ENCODE results near the gene ANKRD9. TPM values are rescaled to one million over a fixed set of nuclear protein-coding genes. Genes with fewer than 3 reads are reported as not detected.
A peak's percentile ranks its signal among the peaks of the same experiment; 100 is the strongest.
"Not testable (repeated sequence)": the region's sequence is repeated elsewhere in the genome, so short reads cannot be mapped to it uniquely, and the experiment has no call there.

The ANKRD9 gene
- total and polyA plus RNA-seq, 10 of the 15 experiments (the other 5 are each of a cell fraction or from before 2014, with no cell fraction given): 0.03 to 3.6 (median 0.49) TPM

DNA sequence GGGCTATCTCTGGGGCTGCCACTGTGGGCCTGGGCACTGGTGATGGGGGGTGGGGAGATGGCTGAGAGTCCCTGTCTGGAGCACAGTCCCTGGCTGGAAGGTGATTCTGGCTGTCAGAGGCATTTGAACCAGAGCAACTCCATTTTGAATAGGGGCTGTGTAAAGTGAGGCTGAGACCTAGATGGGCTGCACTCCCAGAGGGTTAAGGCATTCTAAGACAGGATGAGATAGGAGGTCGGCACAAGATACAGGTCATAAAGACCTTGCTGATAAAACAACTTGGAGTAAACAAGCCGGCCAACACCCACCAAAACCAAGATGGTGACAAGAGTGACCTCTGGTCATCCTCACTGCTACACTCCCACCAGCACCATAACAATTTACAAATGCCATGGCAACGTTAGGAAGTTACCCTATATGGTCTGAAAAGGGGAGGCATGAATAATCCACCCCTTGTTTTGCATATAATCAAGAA lies 41.4 kb upstream of the ANKRD9 start:
- H3K27ac ChIP-seq (ENCODE audit: control insufficient read depth, insufficient read depth); H2AFZ ChIP-seq (ENCODE audit: control insufficient read depth, low read depth, low read length); ATAC-seq; in situ Hi-C loops (cut with MboI); FAIRE-seq; H3K9ac ChIP-seq (ENCODE audit: control insufficient read depth, insufficient read depth, low read length); H4K20me1 ChIP-seq (ENCODE audit: control insufficient read depth, insufficient read depth); intact Hi-C loops (cut with micrococcal nuclease; ENCODE audit: unreplicated experiment); H3K4me2 ChIP-seq (ENCODE audit: control insufficient read depth, insufficient read depth); BruUV-seq (replicated peaks); SMC1A ChIA-PET (ENCODE audit: uncharacterized antibody, unreplicated experiment); H3K27me3 ChIP-seq (replicated peaks in 1 of 2; ENCODE audit: control insufficient read depth in 2 of 2, insufficient read depth in 2 of 2, low read length in 1 of 2); H3K9me3 ChIP-seq (replicated peaks; ENCODE audit: control insufficient read depth, insufficient read depth, low read length); DNase-seq (ENCODE audit: low read depth, low spot score); H3K4me3 ChIP-seq; RAD21 ChIA-PET (ENCODE audit: unreplicated experiment); H3K4me1 ChIP-seq (ENCODE audit: control insufficient read depth, insufficient read depth, low read length); H3K79me2 ChIP-seq (ENCODE audit: control insufficient read depth, insufficient read depth, low read length); POLR2A ChIA-PET; H3K36me3 ChIP-seq (ENCODE audit: control insufficient read depth in 2 of 2, insufficient read depth in 2 of 2, low read length in 1 of 2): not testable (repeated sequence)
- peak in 1 of 2 experiments; percentile 58; a peak in 1 of 4 replicates for TF ChIP-seq SRF (IDR thresholded peaks at IDR 0.05; ENCODE audit: low read depth in 2 of 2, low read length in 2 of 2)
- CTCF ChIA-PET: interaction anchor here (0.6 kb wide), 1 partner anchor 634 kb away, joined by 3 read pairs; no protein-coding TSS in a partner anchor
- WGBS (ENCODE audit: insufficient coverage, insufficient replicate concordance, low lambda C conversion rate, missing lambda C conversion rate): 41% methylated on average over 3 of the region's 3 CpGs

DNA sequence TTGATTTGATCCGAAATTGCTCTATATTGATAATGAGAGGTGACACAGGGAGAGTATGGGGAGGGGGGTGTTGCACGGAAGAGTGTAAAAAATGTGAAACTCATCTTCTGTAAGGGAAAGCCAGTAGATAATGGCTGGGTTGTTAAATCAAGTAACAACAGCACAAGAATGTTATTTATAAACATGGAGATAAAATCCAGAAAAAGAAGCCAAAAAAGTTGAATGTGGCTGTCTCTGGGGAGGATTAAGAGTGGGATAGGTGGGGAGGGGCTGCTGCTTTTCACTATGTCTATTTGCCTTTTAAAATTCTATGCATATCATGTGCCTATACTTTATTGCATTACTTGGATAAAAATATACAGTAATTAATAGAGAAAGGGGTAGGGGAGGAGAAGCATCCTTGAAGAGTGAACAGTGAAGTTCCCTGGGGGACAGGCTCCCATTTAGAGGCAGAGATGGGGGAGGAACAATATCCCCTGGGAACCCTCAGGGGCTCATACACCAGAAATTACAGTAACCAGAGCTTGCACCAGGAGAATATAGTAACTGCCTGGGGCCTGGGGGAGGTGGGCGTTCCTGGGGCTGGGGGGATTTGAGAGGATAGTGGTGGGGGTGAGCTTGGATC lies 39.2 kb upstream of the ANKRD9 start:
- ATAC-seq (no peak), DNase-seq (ENCODE audit: low read depth, low spot score) (no peak), FAIRE-seq (no peak)
- H3K4me2 ChIP-seq (ENCODE audit: control insufficient read depth, insufficient read depth): no peak overlapping the region
- no peaks in the 10 kb centered on the region for H3K36me3 ChIP-seq (ENCODE audit: control insufficient read depth in 2 of 2, insufficient read depth in 2 of 2, low read length in 1 of 2)
- H3K27me3 ChIP-seq (replicated peaks in 1 of 2; ENCODE audit: control insufficient read depth in 2 of 2, insufficient read depth in 2 of 2, low read length in 1 of 2): peaks cover 4 to 12% of the 10 kb centered on the region in 2 experiments
- no peak overlapping the region for H3K27ac ChIP-seq (ENCODE audit: control insufficient read depth, insufficient read depth)
- no peak overlapping the region for H3K9ac ChIP-seq (ENCODE audit: control insufficient read depth, insufficient read depth, low read length)
- POLR2A ChIA-PET: no interaction called here
- H3K4me3 ChIP-seq: no peak overlapping the region
- SMC1A ChIA-PET (ENCODE audit: uncharacterized antibody, unreplicated experiment): no interaction called here
- no peaks in the 10 kb centered on the region for H3K4me1 ChIP-seq (ENCODE audit: control insufficient read depth, insufficient read depth, low read length)
- H3K9me3 ChIP-seq (replicated peaks; ENCODE audit: control insufficient read depth, insufficient read depth, low read length): no peaks in the 10 kb centered on the region; the same call in 2 of the 3 replicates
- H2AFZ ChIP-seq (ENCODE audit: control insufficient read depth, low read depth, low read length): no peak overlapping the region
- CTCF ChIA-PET: no interaction called here
- no peaks in the 10 kb centered on the region for H4K20me1 ChIP-seq (ENCODE audit: control insufficient read depth, insufficient read depth)
- RAD21 ChIA-PET (ENCODE audit: unreplicated experiment): no interaction called here
- in situ Hi-C loops (cut with MboI): no loop called here
- WGBS (ENCODE audit: insufficient coverage, insufficient replicate concordance, low lambda C conversion rate, missing lambda C conversion rate): 26% methylated on average over 3 of the region's 3 CpGs
- no TSS peak for BruUV-seq (replicated peaks)
- intact Hi-C loops (cut with micrococcal nuclease; ENCODE audit: unreplicated experiment): no loop called here
- no peaks in the 10 kb centered on the region for H3K79me2 ChIP-seq (ENCODE audit: control insufficient read depth, insufficient read depth, low read length)
- TF ChIP-seq, protein P1, sequence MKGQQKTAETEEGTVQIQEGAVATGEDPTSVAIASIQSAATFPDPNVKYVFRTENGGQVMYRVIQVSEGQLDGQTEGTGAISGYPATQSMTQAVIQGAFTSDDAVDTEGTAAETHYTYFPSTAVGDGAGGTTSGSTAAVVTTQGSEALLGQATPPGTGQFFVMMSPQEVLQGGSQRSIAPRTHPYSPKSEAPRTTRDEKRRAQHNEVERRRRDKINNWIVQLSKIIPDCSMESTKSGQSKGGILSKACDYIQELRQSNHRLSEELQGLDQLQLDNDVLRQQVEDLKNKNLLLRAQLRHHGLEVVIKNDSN (IDR thresholded peaks at IDR 0.05; ENCODE audit: borderline replicate concordance, extremely low read length, insufficient read depth, low read depth, low read length): no peak
- no peak for TF ChIP-seq SMAD1 (IDR thresholded peaks at IDR 0.05; ENCODE audit: low read depth, partially characterized antibody)
- no peak for TF ChIP-seq RUNX3 (IDR thresholded peaks at IDR 0.05; ENCODE audit: low read length)
- TF ChIP-seq, protein P2, sequence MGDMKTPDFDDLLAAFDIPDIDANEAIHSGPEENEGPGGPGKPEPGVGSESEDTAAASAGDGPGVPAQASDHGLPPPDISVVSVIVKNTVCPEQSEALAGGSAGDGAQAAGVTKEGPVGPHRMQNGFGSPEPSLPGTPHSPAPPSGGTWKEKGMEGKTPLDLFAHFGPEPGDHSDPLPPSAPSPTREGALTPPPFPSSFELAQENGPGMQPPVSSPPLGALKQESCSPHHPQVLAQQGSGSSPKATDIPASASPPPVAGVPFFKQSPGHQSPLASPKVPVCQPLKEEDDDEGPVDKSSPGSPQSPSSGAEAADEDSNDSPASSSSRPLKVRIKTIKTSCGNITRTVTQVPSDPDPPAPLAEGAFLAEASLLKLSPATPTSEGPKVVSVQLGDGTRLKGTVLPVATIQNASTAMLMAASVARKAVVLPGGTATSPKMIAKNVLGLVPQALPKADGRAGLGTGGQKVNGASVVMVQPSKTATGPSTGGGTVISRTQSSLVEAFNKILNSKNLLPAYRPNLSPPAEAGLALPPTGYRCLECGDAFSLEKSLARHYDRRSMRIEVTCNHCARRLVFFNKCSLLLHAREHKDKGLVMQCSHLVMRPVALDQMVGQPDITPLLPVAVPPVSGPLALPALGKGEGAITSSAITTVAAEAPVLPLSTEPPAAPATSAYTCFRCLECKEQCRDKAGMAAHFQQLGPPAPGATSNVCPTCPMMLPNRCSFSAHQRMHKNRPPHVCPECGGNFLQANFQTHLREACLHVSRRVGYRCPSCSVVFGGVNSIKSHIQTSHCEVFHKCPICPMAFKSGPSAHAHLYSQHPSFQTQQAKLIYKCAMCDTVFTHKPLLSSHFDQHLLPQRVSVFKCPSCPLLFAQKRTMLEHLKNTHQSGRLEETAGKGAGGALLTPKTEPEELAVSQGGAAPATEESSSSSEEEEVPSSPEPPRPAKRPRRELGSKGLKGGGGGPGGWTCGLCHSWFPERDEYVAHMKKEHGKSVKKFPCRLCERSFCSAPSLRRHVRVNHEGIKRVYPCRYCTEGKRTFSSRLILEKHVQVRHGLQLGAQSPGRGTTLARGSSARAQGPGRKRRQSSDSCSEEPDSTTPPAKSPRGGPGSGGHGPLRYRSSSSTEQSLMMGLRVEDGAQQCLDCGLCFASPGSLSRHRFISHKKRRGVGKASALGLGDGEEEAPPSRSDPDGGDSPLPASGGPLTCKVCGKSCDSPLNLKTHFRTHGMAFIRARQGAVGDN (IDR thresholded peaks at IDR 0.05): no peak
- no peak for TF ChIP-seq ZZZ3 (IDR thresholded peaks at IDR 0.05; ENCODE audit: control insufficient read depth, insufficient read length, low read depth)
- TF ChIP-seq CHD1 (IDR thresholded peaks at IDR 0.05; ENCODE audit: low read depth, low read length): no peak
- no peak for TF ChIP-seq CBX5 (IDR thresholded peaks at IDR 0.05; ENCODE audit: low read depth)
- TF ChIP-seq SIX5 (IDR thresholded peaks at IDR 0.05; ENCODE audit: low read depth, low read length, severe bottlenecking): no peak
- no peak for TF ChIP-seq CEBPB (IDR thresholded peaks at IDR 0.05; ENCODE audit: borderline replicate concordance in 1 of 2, low read depth in 2 of 2, low read length in 2 of 2)

Measured in GM12878 (cell line).